B cell (primary cell): ENCODE results near the gene FGFRL1.

Experiments used
- CTCF ChIP-seq: fragments of 200-600 bp; IDR thresholded peaks from one replicate; pipeline ENCODE4 v1.8.0; 2022; ENCODE audit warnings: antibody characterized with exemption, mild to moderate bottlenecking
- EZH2 ChIP-seq: IDR thresholded peaks from 2 replicates; pipeline ENCODE4 v1.6.1; 2012; ENCODE audit warnings: borderline replicate concordance, low read depth, mild to moderate bottlenecking, moderate library complexity, low read length; ENCODE audit not compliant: insufficient read depth, poor library complexity, severe bottlenecking

- TF ChIP-seq CTCF = no peak
- no peak for TF ChIP-seq EZH2
Observed at GRCh38 chr4:962231-963208, 48.9 kb upstream of the FGFRL1 start.
